HUES64 (cell line): ENCODE results near the gene AIG1.

Experiments used
- H3K27ac ChIP-seq: 2 replicates; pipeline ENCODE4 v1.7.0; 2013; ENCODE audit warnings: low read depth, low read length, inconsistent platforms
- H3K27me3 ChIP-seq: 2 replicates; pipeline ENCODE4 v1.6.1; 2013; ENCODE audit warnings: mild to moderate bottlenecking, low read length; ENCODE audit not compliant: insufficient read depth
- H3K36me3 ChIP-seq: 2 replicates; pipeline ENCODE4 v1.6.1; 2013; ENCODE audit warnings: mild to moderate bottlenecking, low read length; ENCODE audit not compliant: insufficient read depth
- H3K4me1 ChIP-seq: 2 replicates; pipeline ENCODE4 v1.6.1; 2013; ENCODE audit warnings: mild to moderate bottlenecking, low read length, moderate library complexity; ENCODE audit not compliant: insufficient read depth
- H3K4me3 ChIP-seq: 2 replicates; pipeline ENCODE4 v1.5.1; 2013; ENCODE audit warnings: mild to moderate bottlenecking, low read length, moderate library complexity
- H3K9ac ChIP-seq: 2 replicates; pipeline ENCODE4 v1.6.1; 2013; ENCODE audit warnings: mild to moderate bottlenecking, low read depth, low read length
- H3K9me3 ChIP-seq: 2 replicates; pipeline ENCODE4 v1.6.1; 2013; ENCODE audit warnings: low read depth, low read length; ENCODE audit not compliant: insufficient read depth
- WGBS: fragments of 150-250, 120-280 bp; methylation state at CpG from one replicate; pipeline ENCODE4 v1.1.7; 2013; ENCODE audit warnings: missing lambda C conversion rate; 5-methylcytosine and 5-hydroxymethylcytosine counted together

The AIG1 gene

DNA sequence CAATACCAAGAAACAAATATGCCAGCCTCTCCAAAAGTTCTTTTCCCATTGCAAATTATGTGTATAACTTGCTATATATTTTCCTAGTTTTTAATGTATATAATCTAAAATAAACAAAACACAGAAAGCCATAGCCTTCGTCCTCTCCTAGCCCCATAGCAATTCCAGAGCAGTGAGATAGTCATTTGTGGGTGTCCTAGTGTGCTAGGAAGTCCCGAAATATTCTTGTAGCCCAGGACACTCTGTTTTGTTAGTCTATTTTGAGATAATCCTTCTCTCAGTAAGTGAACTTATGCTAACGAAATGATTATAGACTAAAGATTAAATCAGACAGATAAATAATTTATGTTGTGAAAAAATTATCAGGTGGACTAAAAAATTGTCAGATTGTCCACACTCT is 90.7 kb downstream of the AIG1 start:
- H3K4me3 ChIP-seq = no peak overlapping the region
- no peak overlapping the region for H3K9ac ChIP-seq
- no peaks in the 10 kb centered on the region for H3K27me3 ChIP-seq
- WGBS = no CpG with 5 or more reads among the region's 3 CpGs
- H3K4me1 ChIP-seq = no peaks in the 10 kb centered on the region
- peaks cover 3% of the 10 kb centered on the region; the same call in 1 of the 2 replicates for H3K36me3 ChIP-seq
- H3K27ac ChIP-seq = no peak overlapping the region
- H3K9me3 ChIP-seq = no peaks in the 10 kb centered on the region

DNA sequence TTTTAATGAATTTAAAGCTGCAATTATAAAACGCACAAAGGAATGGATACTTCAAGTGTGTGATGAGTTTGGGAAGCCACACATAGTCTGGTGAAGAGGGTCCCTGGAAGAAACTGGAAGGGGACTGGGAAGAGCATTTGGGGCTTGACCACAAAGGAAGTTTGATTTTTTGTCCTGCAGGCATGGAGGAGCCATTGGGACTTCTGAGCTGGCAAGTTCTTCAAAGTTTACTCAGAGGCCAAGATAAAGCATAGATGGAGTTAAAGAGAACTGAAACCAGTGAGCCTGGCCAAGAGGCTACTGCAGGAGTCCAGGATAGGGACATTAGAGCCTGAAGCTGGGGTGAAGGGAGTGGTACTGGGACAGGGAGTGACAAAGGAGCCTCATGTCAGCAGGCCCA is 95.0 kb downstream of the AIG1 start:
- Histone ChIP-seq H3K9me3 (no peaks in the 10 kb centered on the region), H3K9ac (no peak overlapping the region), H3K27me3 (no peaks in the 10 kb centered on the region), H3K4me3 (no peak overlapping the region), H3K36me3 (no peaks in the 10 kb centered on the region), H3K27ac (no peak overlapping the region), H3K4me1 (no peaks in the 10 kb centered on the region)
- 95% methylated on average over 1 of the region's 1 CpG for WGBS

DNA sequence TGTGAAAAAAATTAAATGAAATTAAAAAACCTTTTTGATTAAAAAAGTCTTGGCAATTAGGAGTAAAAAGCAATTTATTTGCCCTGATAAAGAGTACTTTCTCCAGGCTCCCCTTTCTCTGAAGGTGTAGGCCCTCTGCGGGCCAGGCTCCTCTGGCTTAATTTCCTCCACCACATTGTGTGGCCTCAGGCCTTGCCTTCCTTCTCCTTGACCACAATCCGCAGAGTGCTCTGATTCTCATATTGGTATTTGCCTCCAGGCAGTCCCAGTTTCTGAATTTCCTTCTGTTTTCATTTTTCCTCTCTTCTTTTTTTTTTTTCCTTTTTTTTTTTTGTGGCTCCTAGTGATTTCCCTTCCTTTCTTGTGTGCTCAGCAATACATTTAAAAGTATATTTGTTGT is 96.4 kb downstream of the AIG1 start:
- Histone ChIP-seq H3K9ac (no peak overlapping the region), H3K4me3 (no peak overlapping the region), H3K27ac (no peak overlapping the region), H3K36me3 (no peaks in the 10 kb centered on the region), H3K9me3 (no peaks in the 10 kb centered on the region), H3K4me1 (no peaks in the 10 kb centered on the region), H3K27me3 (no peaks in the 10 kb centered on the region)
- WGBS = 92% methylated on average over 2 of the region's 2 CpGs

DNA sequence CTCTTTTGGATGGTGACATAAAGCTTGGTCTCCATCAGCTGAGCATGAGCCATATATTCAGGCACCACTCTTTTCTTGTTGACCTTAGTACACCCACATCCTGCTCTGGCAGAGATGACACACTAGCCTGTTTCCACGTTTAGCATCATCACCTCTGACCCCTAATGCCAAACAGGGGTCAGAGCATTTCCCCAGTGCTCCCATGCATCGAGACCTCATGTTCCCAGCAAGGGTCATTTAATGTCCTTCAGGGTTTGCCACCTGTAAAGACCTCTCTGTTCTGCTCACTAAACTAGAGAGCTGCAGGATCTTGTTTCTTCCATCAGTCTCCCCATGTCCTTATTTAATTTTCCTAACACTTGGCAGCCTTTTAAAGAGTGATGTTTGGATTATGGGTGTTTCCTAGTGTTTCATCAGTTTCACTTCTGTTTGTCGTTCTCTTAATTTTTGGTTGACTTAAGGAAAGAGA is 97.5 kb downstream of the AIG1 start:
- Histone ChIP-seq H3K4me3 (no peak overlapping the region), H3K4me1 (peaks cover 4% of the 10 kb centered on the region; the same call in 1 of the 2 replicates), H3K9ac (no peak overlapping the region), H3K27ac (no peak overlapping the region), H3K9me3 (no peaks in the 10 kb centered on the region), H3K36me3 (no peaks in the 10 kb centered on the region), H3K27me3 (no peaks in the 10 kb centered on the region)
- WGBS = 91% methylated on average over 3 of the region's 3 CpGs

DNA sequence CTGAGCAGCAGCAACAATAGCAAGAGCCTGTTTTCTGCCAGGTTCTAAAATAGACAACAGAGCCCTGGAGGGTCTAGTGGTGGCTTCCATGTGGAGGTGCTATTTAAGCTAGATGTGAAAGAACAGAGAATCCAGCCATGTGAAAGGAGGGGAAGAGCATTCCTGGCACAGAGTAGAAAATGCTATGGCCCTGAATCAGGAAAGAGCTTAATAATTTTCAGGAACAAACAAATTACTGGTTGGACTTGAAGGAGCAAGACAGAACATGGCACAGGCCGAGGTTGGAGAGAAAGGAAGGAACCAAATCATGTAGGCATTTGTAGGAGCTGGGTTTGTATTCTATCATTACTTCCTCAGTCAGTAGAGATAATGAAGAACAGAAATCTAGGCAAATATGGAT is 98.3 kb downstream of the AIG1 start:
- H3K4me3 ChIP-seq = no peak overlapping the region
- no peak overlapping the region for H3K9ac ChIP-seq
- 90% methylated on average over 1 of the region's 1 CpG for WGBS
- no peaks in the 10 kb centered on the region for H3K36me3 ChIP-seq
- H3K9me3 ChIP-seq = no peaks in the 10 kb centered on the region
- no peaks in the 10 kb centered on the region for H3K27me3 ChIP-seq
- H3K27ac ChIP-seq = no peak overlapping the region
- peaks cover 7% of the 10 kb centered on the region; the same call in 1 of the 2 replicates for H3K4me1 ChIP-seq

DNA sequence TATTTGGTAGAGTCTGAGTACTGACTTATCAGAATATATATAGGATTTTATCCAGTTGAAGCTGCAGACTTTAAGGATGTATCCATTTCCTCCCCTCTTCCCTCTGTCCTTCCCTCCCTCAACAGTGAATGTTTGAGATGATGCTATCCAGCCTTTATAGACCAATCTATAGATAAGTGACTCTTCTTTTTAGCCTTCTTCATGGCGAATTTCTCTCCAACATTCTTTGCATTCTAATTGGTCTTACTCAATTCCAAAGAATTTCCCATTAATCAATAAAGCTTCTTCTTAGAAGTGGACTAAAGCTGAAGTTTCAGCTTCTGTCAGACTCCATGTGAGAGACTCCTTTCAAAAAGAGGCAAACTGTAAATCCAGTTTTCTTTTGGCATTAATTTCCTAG is 99.3 kb downstream of the AIG1 start:
- Histone ChIP-seq H3K27me3 (no peaks in the 10 kb centered on the region), H3K36me3 (no peaks in the 10 kb centered on the region), H3K9me3 (no peaks in the 10 kb centered on the region), H3K4me1 (peaks cover 7% of the 10 kb centered on the region; the same call in 1 of the 2 replicates), H3K4me3 (no peak overlapping the region), H3K9ac (no peak overlapping the region), H3K27ac (no peak overlapping the region)
- WGBS = 69% methylated on average over 1 of the region's 1 CpG

DNA sequence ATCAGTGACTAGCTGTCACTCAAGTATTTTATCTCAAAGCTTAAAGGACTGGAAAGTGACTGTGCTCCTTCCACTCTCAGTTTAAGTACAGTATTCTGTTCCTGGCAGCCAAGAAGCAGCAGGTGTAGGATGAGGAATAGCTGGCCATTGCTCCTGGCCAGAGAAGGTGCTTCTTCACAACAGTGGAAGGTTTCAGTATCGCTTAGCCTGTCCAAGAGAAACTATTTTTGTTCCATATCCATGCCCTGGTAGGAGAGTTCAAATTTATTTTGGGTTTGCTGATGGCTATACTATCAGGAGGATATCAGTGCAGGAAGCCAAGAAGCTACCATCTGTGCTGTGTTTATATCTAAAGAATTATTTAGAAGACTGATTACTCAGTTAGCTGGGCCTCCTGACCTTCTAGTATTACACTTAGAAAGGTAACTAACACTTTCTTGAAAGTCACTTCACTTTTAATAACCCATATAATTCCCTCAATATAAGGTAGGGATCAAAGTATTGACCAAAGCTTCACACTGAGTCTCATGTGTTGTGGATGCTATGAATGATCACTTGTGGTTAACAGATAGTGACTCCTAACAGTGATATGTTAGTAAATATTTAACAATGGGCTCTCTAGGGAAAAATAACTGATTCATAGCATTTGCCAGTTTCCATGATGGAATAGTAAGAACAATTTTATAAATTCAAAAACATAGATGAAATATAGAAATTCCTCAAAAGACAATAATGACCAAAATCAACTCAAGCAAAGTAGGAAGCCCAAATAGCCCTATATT is 99.9 kb downstream of the AIG1 start:
- Histone ChIP-seq H3K27me3 (no peaks in the 10 kb centered on the region), H3K9me3 (no peaks in the 10 kb centered on the region), H3K9ac (no peak overlapping the region), H3K36me3 (peaks cover 4% of the 10 kb centered on the region; the same call in 1 of the 2 replicates), H3K27ac (no peak overlapping the region), H3K4me1 (peaks cover 7% of the 10 kb centered on the region; the same call in 1 of the 2 replicates), H3K4me3 (no peak overlapping the region)
- 100% methylated on average over 1 of the region's 1 CpG for WGBS

DNA sequence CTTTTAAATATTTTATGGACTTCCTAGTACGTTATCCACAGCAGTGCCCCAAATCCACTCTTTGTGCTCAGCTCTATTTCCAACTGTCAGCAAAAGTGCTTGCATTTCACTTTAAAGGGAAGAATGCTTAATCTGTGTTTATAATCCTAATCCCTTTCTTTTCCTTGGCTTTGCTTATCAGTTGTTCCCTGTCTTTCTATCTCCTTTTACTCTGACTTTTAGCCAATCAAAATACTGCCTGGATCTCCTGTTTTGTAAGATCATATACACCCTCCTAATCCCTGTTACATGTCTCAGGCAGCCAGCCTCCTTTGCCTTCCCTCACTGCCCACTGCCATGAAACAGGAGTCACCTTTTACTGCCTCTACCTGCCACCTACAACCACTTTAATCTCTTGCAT is 102.9 kb downstream of the AIG1 start:
- WGBS = 65% methylated on average over 1 of the region's 1 CpG
- Histone ChIP-seq H3K36me3 (peaks cover 11% of the 10 kb centered on the region; the same call in 1 of the 2 replicates), H3K9ac (no peak overlapping the region), H3K27ac (no peak overlapping the region), H3K4me1 (peaks cover 7% of the 10 kb centered on the region; the same call in 1 of the 2 replicates), H3K4me3 (no peak overlapping the region), H3K27me3 (no peaks in the 10 kb centered on the region), H3K9me3 (no peaks in the 10 kb centered on the region)

DNA sequence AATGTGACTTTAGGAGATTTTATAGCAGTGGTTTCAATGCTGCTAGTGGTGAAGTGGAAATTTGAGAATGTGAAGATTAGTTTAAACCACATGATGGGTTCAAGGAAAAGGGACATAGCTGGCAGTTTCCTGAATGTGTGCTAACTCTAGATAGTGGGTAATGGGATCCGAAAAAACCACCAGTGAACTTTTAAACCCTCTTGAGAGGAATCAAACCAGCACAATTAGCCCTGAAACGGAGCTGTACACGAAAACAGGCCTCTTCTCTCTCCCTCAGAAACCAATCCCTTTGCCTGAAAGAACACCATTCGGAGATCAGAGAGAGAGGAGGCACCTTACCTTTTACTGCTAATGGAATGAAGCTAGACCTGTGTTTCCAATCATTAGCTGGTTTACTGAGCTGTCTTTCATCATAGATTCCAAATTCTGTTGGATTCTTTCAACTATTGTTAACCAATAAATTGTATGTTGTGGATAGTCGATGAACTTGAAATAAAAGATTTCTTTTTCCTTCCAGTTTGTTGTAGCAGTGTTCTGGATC is 103.9 kb downstream of the AIG1 start:
- Histone ChIP-seq H3K36me3 (peaks cover 11% of the 10 kb centered on the region; the same call in 1 of the 2 replicates), H3K27ac (no peak overlapping the region), H3K9me3 (no peaks in the 10 kb centered on the region), H3K27me3 (no peaks in the 10 kb centered on the region), H3K4me1 (peaks cover 7% of the 10 kb centered on the region; the same call in 1 of the 2 replicates), H3K9ac (no peak overlapping the region), H3K4me3 (no peak overlapping the region)
- 91% methylated on average over 5 of the region's 5 CpGs for WGBS

DNA sequence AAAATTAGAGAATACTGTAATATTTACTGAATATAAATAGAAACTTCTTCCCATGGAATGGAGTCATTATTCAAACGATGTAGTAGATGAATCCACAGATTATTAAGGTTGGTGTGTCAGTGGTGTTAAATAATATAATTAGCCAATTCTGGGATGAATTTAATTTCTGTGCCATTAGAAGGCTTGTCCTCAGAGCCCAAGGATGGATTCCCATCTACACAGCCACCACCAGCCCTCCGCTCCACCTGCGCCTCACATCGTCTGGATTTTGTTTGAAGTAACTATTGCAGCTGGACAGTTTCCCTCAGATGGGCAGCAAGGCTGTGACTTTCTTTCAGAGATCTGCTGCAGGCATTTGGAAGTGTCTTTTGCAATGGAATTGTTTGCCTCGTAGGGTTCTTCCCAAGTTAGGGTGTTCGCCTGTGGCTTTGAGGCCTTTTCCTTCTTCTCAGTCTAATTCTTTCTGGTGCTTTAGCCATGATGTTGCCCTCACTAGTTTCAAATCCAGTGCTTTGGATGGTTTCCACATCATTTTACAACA is 104.7 kb downstream of the AIG1 start:
- no peaks in the 10 kb centered on the region for H3K27me3 ChIP-seq
- H3K4me3 ChIP-seq = no peak overlapping the region
- no peaks in the 10 kb centered on the region for H3K9me3 ChIP-seq
- peaks cover 11% of the 10 kb centered on the region; the same call in 1 of the 2 replicates for H3K36me3 ChIP-seq
- no peak overlapping the region for H3K9ac ChIP-seq
- WGBS = 96% methylated on average over 6 of the region's 6 CpGs
- no peak overlapping the region for H3K27ac ChIP-seq
- peaks cover 7% of the 10 kb centered on the region; the same call in 1 of the 2 replicates for H3K4me1 ChIP-seq

DNA sequence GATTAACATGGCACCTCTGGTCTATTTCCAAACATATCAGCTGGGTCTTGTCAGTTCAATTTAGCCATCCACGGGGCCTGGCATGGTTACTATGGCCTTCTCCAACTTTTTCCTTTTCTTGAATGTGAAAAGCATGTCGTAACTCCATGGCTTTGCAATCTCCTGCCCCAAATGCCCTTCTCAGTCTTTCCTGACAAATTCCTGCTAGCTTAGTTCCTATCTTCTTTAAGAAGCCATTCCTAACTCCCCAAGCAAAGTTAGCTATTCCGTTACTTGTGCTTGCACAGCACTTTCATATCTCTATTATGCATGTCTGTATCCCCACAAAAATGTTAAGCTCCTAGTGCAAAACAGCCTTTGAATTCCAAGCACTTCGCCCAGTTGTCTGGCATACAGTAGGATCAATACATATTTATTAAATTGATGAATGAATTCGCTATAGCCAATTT is 105.6 kb downstream of the AIG1 start:
- no peaks in the 10 kb centered on the region for H3K9me3 ChIP-seq
- H3K4me3 ChIP-seq = no peak overlapping the region
- WGBS = 95% methylated on average over 4 of the region's 5 CpGs

More for the DNA sequence above, 105.6 kb downstream of the AIG1 start:
- H3K27ac ChIP-seq = no peak overlapping the region
- peaks cover 7% of the 10 kb centered on the region; the same call in 1 of the 2 replicates for H3K4me1 ChIP-seq
- H3K9ac ChIP-seq = no peak overlapping the region
- H3K36me3 ChIP-seq = peaks cover 14% of the 10 kb centered on the region; the same call in 1 of the 2 replicates
- no peaks in the 10 kb centered on the region for H3K27me3 ChIP-seq
